Activated effector memory CD4-positive, alpha-beta T cell treated with Interleukin-2 at 50 U/mL for 16 hours (primary cell): Measurements from ENCODE around the gene ZNF490.
"Not testable (repeated sequence)": the region's sequence is repeated elsewhere in the genome, so short reads cannot be mapped to it uniquely, and the experiment has no call there.

ENCODE experiments used
- DNase-seq: peaks from one replicate; pipeline ENCODE4 v3.0.0-alpha.2; 2020

Gene ZNF490

GRCh38 chr19:12610540-12611360 is at the start of gene ZNF490, which contains the start of gene ZNF791:
ZNF490 (minus strand) TSS chr19:12610813; CDS start chr19:12610680, 133 bp downstream.
ZNF791 (plus strand) TSS chr19:12610920; CDS start chr19:12611080, 160 bp downstream.
- peak; percentile 92 for DNase-seq

- DNase-seq = no peak
Measured at GRCh38 chr19:12657966-12658365, 47.4 kb upstream of the ZNF490 start.

DNA sequence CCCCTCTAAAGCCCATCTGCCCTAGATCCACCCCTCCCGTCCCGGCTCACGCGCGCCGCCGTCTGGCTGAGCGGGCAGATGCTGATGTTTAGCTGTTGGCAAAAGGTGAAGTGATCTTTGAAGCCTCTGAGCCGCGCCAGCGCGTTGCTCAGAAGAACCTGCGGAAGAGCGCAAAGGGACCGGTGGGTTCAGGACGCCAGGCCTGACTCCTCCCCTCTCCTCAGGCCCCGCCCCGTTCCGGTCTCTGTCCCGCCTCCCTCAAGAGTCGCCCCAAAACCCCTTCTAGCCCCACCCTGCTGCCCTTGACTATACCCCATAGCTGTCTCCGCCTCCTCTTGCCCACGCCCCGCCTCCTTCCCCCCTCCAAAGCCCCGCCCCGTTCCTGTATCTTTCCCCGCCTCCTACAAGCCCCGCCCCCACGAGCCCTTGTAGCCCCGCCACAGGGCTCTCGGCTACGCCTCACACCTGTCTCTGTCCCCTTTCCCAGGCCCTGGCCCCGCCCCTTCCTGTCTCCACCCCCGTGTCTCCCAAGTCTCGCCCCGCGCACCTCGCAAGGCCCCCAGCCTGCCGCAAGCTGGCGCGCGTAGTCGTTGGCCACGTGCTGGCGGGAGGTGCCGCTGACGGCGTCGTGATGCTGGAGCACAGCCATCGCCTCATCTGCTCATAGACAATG is 46.4 kb upstream of the ZNF490 start:
- no peak for DNase-seq

DNA sequence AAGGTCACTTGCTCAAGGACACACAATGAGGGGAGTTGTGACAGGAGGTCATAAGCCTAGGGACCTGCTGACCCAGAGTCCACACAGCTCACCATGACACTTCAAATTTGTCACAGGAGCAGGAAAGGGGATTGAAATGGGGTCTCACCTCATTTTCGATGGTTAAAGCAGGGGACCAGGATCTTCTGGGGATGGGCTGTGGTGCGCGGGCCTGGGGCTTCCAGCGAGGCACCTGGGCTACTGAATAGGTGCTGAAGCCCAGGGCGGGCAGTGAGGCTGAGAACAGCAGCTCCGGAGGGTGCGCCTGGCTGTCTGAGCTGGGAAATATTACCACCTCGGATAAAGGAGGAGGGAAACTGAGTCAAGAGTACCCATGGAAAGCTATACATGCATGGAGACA is 44.9 kb upstream of the ZNF490 start:
- no peak for DNase-seq

GRCh38 chr19:12652219-12652618 is 41.6 kb upstream of the ZNF490 start:
- DNase-seq = no peak

DNA sequence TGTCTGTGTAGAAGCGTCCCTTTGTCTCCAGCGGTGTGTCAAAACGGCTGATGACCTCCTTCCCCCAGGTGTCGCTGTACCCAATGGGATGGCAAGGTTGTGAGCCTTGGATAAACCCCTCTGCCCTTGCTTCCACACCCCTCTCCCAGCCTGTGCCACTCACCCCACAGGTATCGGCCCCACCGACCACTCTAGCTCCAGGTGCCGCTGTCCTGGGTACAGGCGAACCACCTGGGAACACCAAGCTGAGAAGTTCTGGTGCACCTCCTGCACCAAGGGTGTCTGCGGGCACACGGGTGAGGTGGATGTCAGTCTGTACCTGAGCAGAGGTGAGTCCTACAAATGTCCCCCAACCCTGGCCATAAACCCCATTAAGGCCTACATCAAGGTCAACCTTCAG is 39.3 kb upstream of the ZNF490 start:
- no peak for DNase-seq

GRCh38 chr19:12648088-12648487 is 37.5 kb upstream of the ZNF490 start:
- DNase-seq = no peak

GRCh38 chr19:12647490-12648071 is 37.0 kb upstream of the ZNF490 start:
- no peak for DNase-seq

DNA sequence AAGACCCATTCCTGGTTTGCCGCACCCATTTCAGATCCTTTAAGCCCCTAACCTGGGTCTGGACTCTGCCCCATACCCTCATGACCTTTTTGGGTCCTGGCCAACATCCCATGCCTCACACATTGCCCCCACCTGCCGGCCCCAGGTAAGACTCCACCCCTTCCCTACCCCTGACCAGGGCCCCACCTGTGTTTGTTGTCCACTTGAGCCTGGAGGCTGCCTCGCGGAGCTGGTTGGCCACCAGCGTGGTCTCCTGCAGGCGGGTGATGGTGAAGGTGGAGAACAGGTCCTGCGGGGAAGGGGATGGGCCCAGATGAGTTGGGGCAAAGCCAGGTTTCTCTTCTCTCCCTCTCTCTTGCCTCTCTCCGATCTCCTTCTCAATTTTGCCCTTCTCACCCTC is 36.4 kb upstream of the ZNF490 start:
- no peak for DNase-seq

GRCh38 chr19:12646551-12646950 is 35.9 kb upstream of the ZNF490 start:
- no peak for DNase-seq

- DNase-seq = not testable (repeated sequence)
Measured at GRCh38 chr19:12643716-12644115, 33.1 kb upstream of the ZNF490 start.

DNA sequence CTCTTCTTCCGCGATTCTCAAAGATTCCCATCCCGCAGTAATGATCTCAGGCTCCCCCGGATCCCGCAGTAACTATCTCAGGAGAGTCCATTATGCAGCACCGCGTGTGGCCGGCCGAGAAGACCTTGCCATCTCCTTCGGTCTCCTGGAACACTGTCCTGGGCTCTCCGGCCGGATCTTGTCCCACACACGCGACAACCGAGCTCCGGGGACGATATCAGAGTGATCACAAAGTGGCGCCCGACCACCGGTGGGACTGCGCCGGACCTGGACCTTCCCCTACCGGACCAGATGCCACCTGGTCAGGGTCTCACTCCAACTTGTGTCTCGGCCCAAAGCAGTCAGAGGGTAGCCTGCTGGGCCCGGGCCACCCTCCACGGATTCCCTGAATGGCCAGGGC is 31.9 kb upstream of the ZNF490 start:
- DNase-seq = no peak

DNA sequence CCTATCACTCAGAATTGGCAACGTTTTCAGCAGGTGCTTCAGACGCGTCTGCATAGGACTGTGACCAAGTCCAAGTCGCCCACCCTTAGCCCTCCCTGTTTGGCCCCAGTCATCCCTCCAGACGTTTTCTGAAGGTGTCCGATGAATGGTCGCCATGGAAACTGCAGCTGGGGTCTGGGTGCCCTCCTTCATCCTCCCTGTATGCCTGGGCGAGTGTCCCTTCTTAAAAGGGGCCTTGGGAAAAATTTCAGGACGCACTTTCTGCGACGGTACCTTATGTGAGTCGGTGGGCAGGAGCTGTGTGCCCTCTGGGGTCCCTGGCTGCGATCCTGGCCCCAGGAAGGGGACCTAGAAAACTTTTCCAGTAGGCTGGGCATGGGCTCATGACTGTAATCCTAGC is 30.8 kb upstream of the ZNF490 start:
- no peak for DNase-seq

- DNase-seq = peak; percentile 74
Measured at GRCh38 chr19:12639901-12640613, 29.4 kb upstream of the ZNF490 start.

GRCh38 chr19:12638611-12639182 is 28.1 kb upstream of the ZNF490 start:
- no peak for DNase-seq

- no peak for DNase-seq
Measured at GRCh38 chr19:12636631-12637030, 26.0 kb upstream of the ZNF490 start.

- no peak for DNase-seq
Measured at GRCh38 chr19:12629215-12629614, 18.6 kb upstream of the ZNF490 start.

- no peak for DNase-seq
Measured at GRCh38 chr19:12628040-12629022, 17.7 kb upstream of the ZNF490 start.

DNA sequence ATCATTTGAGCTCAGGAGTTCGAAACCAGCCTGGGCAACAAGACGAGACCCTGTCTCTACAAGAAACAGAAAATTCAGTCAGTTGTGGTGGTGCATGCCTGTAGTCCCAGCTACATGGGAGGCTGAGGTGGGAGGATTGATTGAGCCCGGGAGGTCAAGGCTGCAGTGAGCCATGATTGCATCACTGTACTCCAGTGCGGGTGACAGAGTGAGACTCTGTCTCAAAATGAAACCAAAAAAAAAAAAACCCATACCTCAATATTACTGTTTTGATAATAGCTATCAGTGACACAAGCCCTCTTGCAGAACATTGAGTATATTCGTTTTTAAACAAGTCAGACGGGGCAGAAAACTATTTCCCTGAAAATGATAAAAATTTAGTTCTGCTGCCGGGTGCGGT is 16.3 kb upstream of the ZNF490 start:
- DNase-seq = no peak

DNA sequence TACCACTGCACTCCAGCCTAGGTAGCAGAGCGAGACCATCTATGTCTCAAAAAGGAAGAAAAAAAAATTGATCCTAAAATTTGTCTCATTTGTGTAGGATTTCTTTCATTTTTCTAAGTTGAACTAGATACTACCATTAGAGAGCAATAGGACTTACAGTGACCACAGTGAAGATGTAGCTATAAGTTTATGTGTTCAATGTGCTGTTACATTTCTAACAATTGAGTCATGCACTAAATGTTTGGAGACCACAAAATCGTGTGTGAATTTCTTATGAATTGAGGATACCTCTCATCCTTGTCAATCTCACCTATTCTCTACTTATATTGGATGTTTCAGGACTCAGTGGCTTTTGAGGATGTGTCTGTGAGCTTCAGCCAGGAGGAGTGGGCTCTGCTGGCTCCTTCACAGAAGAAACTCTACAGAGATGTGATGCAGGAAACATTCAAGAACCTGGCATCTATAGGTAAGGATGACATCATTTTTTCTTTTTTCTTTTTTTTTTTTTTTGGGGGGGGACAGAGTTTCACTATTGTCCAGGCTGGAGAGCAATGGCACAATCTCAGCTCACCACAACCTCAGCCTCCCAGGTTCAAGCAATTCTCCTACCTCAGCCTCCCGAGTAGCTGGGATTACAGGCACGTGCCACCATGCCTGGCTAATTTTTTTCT is 12.9 kb upstream of the ZNF490 start:
- no peak for DNase-seq
